Effector memory CD4-positive, alpha-beta T cell (primary cell): ENCODE data around the gene TRIO.

ENCODE experiments used
- DNase-seq, 3 donors: peaks; one replicate each; pipeline ENCODE4 v3.0.0-alpha.2; 2020
- H3K27ac ChIP-seq: 2 replicates; pipeline ENCODE4 v1.7.0; 2013; ENCODE audit warnings: mild to moderate bottlenecking, low read length, moderate library complexity; ENCODE audit not compliant: insufficient read depth, poor library complexity, severe bottlenecking
- H3K27me3 ChIP-seq: replicated peaks from 2 replicates; pipeline ENCODE4 v1.7.0; 2013; ENCODE audit warnings: mild to moderate bottlenecking, low read length; ENCODE audit not compliant: insufficient read depth, control insufficient read depth, poor library complexity, severe bottlenecking
- H3K36me3 ChIP-seq: 2 replicates; pipeline ENCODE4 v1.7.0; 2013; ENCODE audit warnings: mild to moderate bottlenecking, low read length, moderate library complexity; ENCODE audit not compliant: control insufficient read depth, insufficient read depth
- H3K4me1 ChIP-seq: 2 replicates; pipeline ENCODE4 v1.7.0; 2013; ENCODE audit warnings: low read length, mild to moderate bottlenecking; ENCODE audit not compliant: control insufficient read depth, insufficient read depth, poor library complexity, severe bottlenecking
- H3K4me3 ChIP-seq: 2 replicates; pipeline ENCODE4 v1.7.0; 2013; ENCODE audit warnings: low read length, low read depth, mild to moderate bottlenecking; ENCODE audit not compliant: insufficient read depth, poor library complexity, severe bottlenecking
- H3K9me3 ChIP-seq: 2 replicates; pipeline ENCODE4 v1.7.0; 2013; ENCODE audit warnings: mild to moderate bottlenecking, low read length, moderate library complexity; ENCODE audit not compliant: control insufficient read depth

Gene TRIO

GRCh38 chr5:14153932-14154731, 11.0 kb downstream of the TRIO start:
- H3K27ac ChIP-seq, result no peak overlapping the region

GRCh38 chr5:14155075-14155474, 11.9 kb downstream of the TRIO start:
- no peak overlapping the region for H3K4me3 ChIP-seq
- H3K4me1 ChIP-seq, result no peaks in the 10 kb centered on the region
- H3K27ac ChIP-seq, result no peak overlapping the region
- H3K27me3 ChIP-seq, result no peaks in the 10 kb centered on the region
- no peaks in the 10 kb centered on the region for H3K36me3 ChIP-seq
- DNase-seq, result no peak
- no peaks in the 10 kb centered on the region for H3K9me3 ChIP-seq

More at GRCh38 chr5:14153932-14154731, 11.0 kb downstream of the TRIO start:
- no peaks in the 10 kb centered on the region for H3K27me3 ChIP-seq
- H3K4me3 ChIP-seq, result no peak overlapping the region
- H3K9me3 ChIP-seq, result no peaks in the 10 kb centered on the region
- H3K4me1 ChIP-seq, result no peaks in the 10 kb centered on the region
- no peaks in the 10 kb centered on the region for H3K36me3 ChIP-seq
- DNase-seq, result no peak

GRCh38 chr5:14155739-14156138, 12.6 kb downstream of the TRIO start:
- no peaks in the 10 kb centered on the region for H3K9me3 ChIP-seq
- H3K27me3 ChIP-seq, result no peaks in the 10 kb centered on the region
- no peaks in the 10 kb centered on the region for H3K36me3 ChIP-seq
- no peak for DNase-seq
- no peaks in the 10 kb centered on the region for H3K4me1 ChIP-seq
- no peak overlapping the region for H3K27ac ChIP-seq
- H3K4me3 ChIP-seq, result no peak overlapping the region

GRCh38 chr5:14156290-14156649, 13.1 kb downstream of the TRIO start:
- Histone ChIP-seq H3K4me1 (no peaks in the 10 kb centered on the region), H3K4me3 (no peak overlapping the region), H3K27me3 (no peaks in the 10 kb centered on the region), H3K36me3 (no peaks in the 10 kb centered on the region), H3K27ac (no peak overlapping the region), H3K9me3 (no peaks in the 10 kb centered on the region)
- DNase-seq, result no peak

GRCh38 chr5:14156650-14157492, 13.7 kb downstream of the TRIO start:
- Histone ChIP-seq H3K36me3 (no peaks in the 10 kb centered on the region), H3K4me1 (no peaks in the 10 kb centered on the region), H3K27ac (no peak overlapping the region), H3K27me3 (no peaks in the 10 kb centered on the region), H3K4me3 (no peak overlapping the region), H3K9me3 (no peaks in the 10 kb centered on the region)
- no peak for DNase-seq

GRCh38 chr5:14157493-14157782, 14.3 kb downstream of the TRIO start:
- no peaks in the 10 kb centered on the region for H3K4me1 ChIP-seq
- H3K4me3 ChIP-seq, result no peak overlapping the region
- H3K27me3 ChIP-seq, result no peaks in the 10 kb centered on the region
- no peak overlapping the region for H3K27ac ChIP-seq
- no peak for DNase-seq
- H3K36me3 ChIP-seq, result no peaks in the 10 kb centered on the region
- H3K9me3 ChIP-seq, result no peaks in the 10 kb centered on the region

GRCh38 chr5:14158890-14159666, 15.9 kb downstream of the TRIO start:
- no peaks in the 10 kb centered on the region for H3K9me3 ChIP-seq
- no peaks in the 10 kb centered on the region for H3K27me3 ChIP-seq
- H3K36me3 ChIP-seq, result no peaks in the 10 kb centered on the region
- DNase-seq, result no peak
- no peaks in the 10 kb centered on the region for H3K4me1 ChIP-seq
- no peak overlapping the region for H3K4me3 ChIP-seq
- H3K27ac ChIP-seq, result no peak overlapping the region

- Histone ChIP-seq H3K27me3 (no peaks in the 10 kb centered on the region), H3K4me3 (no peak overlapping the region), H3K9me3 (no peaks in the 10 kb centered on the region), H3K36me3 (no peaks in the 10 kb centered on the region), H3K4me1 (no peaks in the 10 kb centered on the region), H3K27ac (no peak overlapping the region)
- no peak for DNase-seq
Observed at GRCh38 chr5:14161825-14162556, 18.8 kb downstream of the TRIO start.

- Histone ChIP-seq H3K4me3 (no peak overlapping the region), H3K9me3 (no peaks in the 10 kb centered on the region), H3K36me3 (no peaks in the 10 kb centered on the region), H3K27ac (no peak overlapping the region), H3K27me3 (no peaks in the 10 kb centered on the region), H3K4me1 (no peaks in the 10 kb centered on the region)
- DNase-seq, result no peak
Observed at GRCh38 chr5:14164164-14165163, 21.3 kb downstream of the TRIO start.
